ENCODE data around the gene SH3D19. TPM values are rescaled to one million over a fixed set of nuclear protein-coding genes. Genes with fewer than 3 reads are reported as not detected.

SH3D19 gene
- total and polyA plus RNA-seq, 9 donors: 44.0 to 117 (median 91.4) TPM

DNA sequence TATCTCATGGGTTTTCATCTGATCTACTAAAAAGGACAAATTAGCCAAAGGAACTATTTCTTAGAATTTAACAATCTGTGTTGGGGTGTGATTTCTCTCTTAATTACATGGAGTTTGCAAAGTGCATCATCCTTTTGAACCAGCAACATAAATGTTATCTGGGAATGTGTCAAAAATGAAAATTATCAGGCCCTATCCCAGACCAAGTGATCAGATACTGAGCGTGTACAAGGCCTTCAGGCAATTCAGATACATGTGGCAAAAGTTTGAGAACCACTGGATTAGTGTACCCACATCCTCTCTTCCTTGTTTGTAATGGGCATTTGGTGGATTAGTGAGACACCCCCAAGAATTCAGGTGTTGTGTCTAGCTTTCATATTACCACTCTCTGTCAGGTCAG is 3.8 kb downstream of the SH3D19 start:
- H3K36me3 ChIP-seq: no peaks in the 10 kb centered on the region
- H3K27me3 ChIP-seq: no peaks in the 10 kb centered on the region
- H3K4me1 ChIP-seq (ENCODE audit: insufficient read depth): peaks cover 16% of the 10 kb centered on the region
- H3K4me3 ChIP-seq: no peak overlapping the region
- intact Hi-C loops (cut with DNase I): loop anchor here in 2 of 4 donors (10.0 kb wide), 2 partner anchors 157 to 187 kb away; no protein-coding TSS in a partner anchor
- no peaks in the 10 kb centered on the region for H3K9me3 ChIP-seq
- TF ChIP-seq POLR2A (IDR thresholded peaks at IDR 0.05) (no peak), EP300 (IDR thresholded peaks at IDR 0.05) (no peak)
- TF ChIP-seq, protein P1, sequence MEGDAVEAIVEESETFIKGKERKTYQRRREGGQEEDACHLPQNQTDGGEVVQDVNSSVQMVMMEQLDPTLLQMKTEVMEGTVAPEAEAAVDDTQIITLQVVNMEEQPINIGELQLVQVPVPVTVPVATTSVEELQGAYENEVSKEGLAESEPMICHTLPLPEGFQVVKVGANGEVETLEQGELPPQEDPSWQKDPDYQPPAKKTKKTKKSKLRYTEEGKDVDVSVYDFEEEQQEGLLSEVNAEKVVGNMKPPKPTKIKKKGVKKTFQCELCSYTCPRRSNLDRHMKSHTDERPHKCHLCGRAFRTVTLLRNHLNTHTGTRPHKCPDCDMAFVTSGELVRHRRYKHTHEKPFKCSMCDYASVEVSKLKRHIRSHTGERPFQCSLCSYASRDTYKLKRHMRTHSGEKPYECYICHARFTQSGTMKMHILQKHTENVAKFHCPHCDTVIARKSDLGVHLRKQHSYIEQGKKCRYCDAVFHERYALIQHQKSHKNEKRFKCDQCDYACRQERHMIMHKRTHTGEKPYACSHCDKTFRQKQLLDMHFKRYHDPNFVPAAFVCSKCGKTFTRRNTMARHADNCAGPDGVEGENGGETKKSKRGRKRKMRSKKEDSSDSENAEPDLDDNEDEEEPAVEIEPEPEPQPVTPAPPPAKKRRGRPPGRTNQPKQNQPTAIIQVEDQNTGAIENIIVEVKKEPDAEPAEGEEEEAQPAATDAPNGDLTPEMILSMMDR (IDR thresholded peaks at IDR 0.05): no peak
- DNase-seq: no peak
- WGBS, 3 donors: 37 to 64% (median 46%) methylated on average over 1 of the region's 1 CpG
- peak overlapping the region in 1 of 2 donors; percentile 28 for H3K27ac ChIP-seq

DNA sequence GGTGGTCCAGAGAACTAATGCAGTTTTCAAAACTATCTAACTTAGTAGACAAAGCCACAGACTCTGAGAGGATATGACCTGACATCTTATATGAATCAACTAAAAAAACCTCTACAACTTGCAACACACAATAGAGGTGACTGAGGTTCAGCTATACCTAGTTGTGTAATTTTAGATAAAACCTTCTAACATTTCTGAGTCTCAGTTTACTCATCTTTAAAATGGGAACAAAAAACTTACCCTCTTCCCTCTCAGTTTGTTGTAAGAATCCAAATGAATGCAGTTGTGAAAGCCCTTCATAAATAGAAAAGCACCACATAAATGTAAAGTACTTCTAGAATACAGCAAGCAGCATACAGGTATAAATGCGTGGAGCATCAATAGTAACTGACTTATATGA is 5.9 kb downstream of the SH3D19 start:
- Histone ChIP-seq H3K4me1 (ENCODE audit: insufficient read depth) (peaks cover 24% of the 10 kb centered on the region), H3K27ac (no peak overlapping the region), H3K4me3 (no peak overlapping the region), H3K9me3 (no peaks in the 10 kb centered on the region), H3K27me3 (no peaks in the 10 kb centered on the region), H3K36me3 (no peaks in the 10 kb centered on the region)
- DNase-seq: no peak
- intact Hi-C loops (cut with DNase I): no loop called here
- TF ChIP-seq, protein P1 (IDR thresholded peaks at IDR 0.05): no peak
- no peak for TF ChIP-seq POLR2A (IDR thresholded peaks at IDR 0.05)
- 94 to 96% (median 95%) methylated on average over 1 of the region's 1 CpG for WGBS, 3 donors

DNA sequence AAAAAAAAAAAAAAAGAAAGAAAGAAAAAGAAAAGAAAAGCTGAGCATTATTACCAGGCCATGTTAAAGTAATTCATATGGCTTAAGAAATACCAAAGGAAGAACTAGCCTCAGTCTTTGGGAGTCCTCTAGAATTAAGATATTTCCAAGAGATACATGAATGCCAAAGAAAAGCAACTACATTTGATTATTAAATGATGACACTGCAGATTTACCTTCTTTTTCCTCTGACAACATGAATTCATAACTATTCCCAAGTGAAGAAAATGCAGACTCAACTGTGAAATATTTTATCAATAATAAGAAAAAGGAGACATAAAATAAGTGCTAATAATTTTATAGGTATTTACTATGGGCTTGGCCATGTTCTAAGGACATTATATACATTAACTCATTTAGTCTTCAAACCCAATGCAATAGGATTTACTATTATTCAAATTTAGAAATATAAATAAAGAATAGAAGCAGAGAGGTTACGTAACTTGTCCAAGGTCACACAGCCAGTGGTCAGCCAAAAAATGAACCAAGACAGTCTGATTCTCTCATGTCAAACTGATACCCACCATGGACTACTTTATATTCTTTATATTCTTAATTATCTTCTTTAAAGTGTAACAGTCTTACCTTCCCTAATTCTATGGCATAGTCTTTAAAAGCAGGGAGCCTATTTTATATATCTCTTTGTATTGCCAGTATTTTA is 6.9 kb downstream of the SH3D19 start:
- H3K9me3 ChIP-seq: no peaks in the 10 kb centered on the region
- DNase-seq: no peak
- no peak overlapping the region for H3K27ac ChIP-seq
- intact Hi-C loops (cut with DNase I): no loop called here
- no peak overlapping the region for H3K4me3 ChIP-seq
- peaks cover 27% of the 10 kb centered on the region for H3K4me1 ChIP-seq (ENCODE audit: insufficient read depth)
- WGBS, 3 donors: 32 to 49% (median 41%) methylated on average over 1 of the region's 1 CpG
- H3K36me3 ChIP-seq: no peaks in the 10 kb centered on the region
- no peaks in the 10 kb centered on the region for H3K27me3 ChIP-seq
- TF ChIP-seq POLR2A (IDR thresholded peaks at IDR 0.05) (no peak), EP300 (IDR thresholded peaks at IDR 0.05) (no peak)
- TF ChIP-seq, protein P1 (IDR thresholded peaks at IDR 0.05): no peak

DNA sequence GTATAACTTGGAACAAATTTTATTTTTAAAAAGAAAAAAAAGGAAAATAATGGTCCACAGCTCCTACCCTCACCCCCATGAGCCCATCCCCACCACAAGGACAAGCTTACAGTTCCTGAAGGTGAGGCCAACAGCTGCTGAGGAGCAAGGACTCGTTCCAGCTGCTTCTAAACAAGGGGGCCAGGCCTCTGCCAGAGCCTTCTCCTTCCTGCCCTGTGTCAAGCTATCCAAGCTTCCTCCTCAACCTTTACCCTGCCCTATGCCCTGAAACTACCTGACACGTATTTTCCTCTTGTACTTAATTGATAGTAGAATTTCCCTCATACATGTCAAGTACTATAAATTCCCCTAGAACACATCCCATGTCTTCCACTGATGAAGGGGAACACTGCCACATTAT is 8.8 kb downstream of the SH3D19 start:
- H3K4me3 ChIP-seq: no peak overlapping the region
- 25 to 33% (median 32%) methylated on average over 2 of the region's 2 CpGs for WGBS, 3 donors
- H3K27ac ChIP-seq: no peak overlapping the region
- H3K27me3 ChIP-seq: no peaks in the 10 kb centered on the region
- no peaks in the 10 kb centered on the region for H3K9me3 ChIP-seq
- no peaks in the 10 kb centered on the region for H3K36me3 ChIP-seq
- no peak for DNase-seq
- intact Hi-C loops (cut with DNase I): no loop called here
- TF ChIP-seq EP300 (IDR thresholded peaks at IDR 0.05): no peak
- TF ChIP-seq, protein P1 (IDR thresholded peaks at IDR 0.05): no peak
- TF ChIP-seq POLR2A (IDR thresholded peaks at IDR 0.05): no peak
- peaks cover 22% of the 10 kb centered on the region for H3K4me1 ChIP-seq (ENCODE audit: insufficient read depth)

All from ovary (tissue), 9 donors.